Activated T-cell treated with anti-CD3 and anti-CD28 coated beads for 24 hours (primary cell): Measurements from ENCODE around the gene DSCAML1.

Source experiments
- DNase-seq: peaks from one replicate; pipeline ENCODE4 v3.0.0-alpha.2; 2020; ENCODE audit warnings: low read depth

Gene DSCAML1

GRCh38 chr11:117518455-117518854 lies 278.6 kb downstream of the DSCAML1 start:
- DNase-seq: no peak

- no peak for DNase-seq
Observed at GRCh38 chr11:117517097-117517496, 279.9 kb downstream of the DSCAML1 start.

GRCh38 chr11:117515892-117516787 lies 280.9 kb downstream of the DSCAML1 start:
- no peak for DNase-seq

- no peak for DNase-seq
Observed at GRCh38 chr11:117514256-117514655, 282.8 kb downstream of the DSCAML1 start.

- no peak for DNase-seq
Observed at GRCh38 chr11:117513666-117514065, 283.4 kb downstream of the DSCAML1 start.

GRCh38 chr11:117511931-117512539 lies 285.0 kb downstream of the DSCAML1 start:
- no peak for DNase-seq

- no peak for DNase-seq
Observed at GRCh38 chr11:117511483-117511930, 285.5 kb downstream of the DSCAML1 start.

- DNase-seq: no peak
Observed at GRCh38 chr11:117510646-117511045, 286.4 kb downstream of the DSCAML1 start.

GRCh38 chr11:117509543-117509942 lies 287.5 kb downstream of the DSCAML1 start:
- DNase-seq: no peak

GRCh38 chr11:117506971-117507370 lies 290.0 kb downstream of the DSCAML1 start:
- DNase-seq: no peak

GRCh38 chr11:117505285-117505970 lies 291.6 kb downstream of the DSCAML1 start:
- DNase-seq: no peak

GRCh38 chr11:117502779-117503100 lies 294.3 kb downstream of the DSCAML1 start:
- no peak for DNase-seq

GRCh38 chr11:117502015-117502778 lies 294.8 kb downstream of the DSCAML1 start:
- no peak for DNase-seq

- DNase-seq: no peak
Observed at GRCh38 chr11:117501237-117501898, 295.6 kb downstream of the DSCAML1 start.

GRCh38 chr11:117498791-117499190 lies 298.2 kb downstream of the DSCAML1 start:
- DNase-seq: no peak

- DNase-seq: no peak
Observed at GRCh38 chr11:117497206-117497951, 299.6 kb downstream of the DSCAML1 start.

- DNase-seq: no peak
Observed at GRCh38 chr11:117495357-117495756, 301.7 kb downstream of the DSCAML1 start.

GRCh38 chr11:117492578-117493251 lies 304.3 kb downstream of the DSCAML1 start:
- no peak for DNase-seq

- no peak for DNase-seq
Observed at GRCh38 chr11:117490911-117491310, 306.1 kb downstream of the DSCAML1 start.

GRCh38 chr11:117489999-117490679 lies 306.9 kb downstream of the DSCAML1 start:
- no peak for DNase-seq
